ENCODE results near the gene ETV6. TPM values are rescaled to one million over a fixed set of nuclear protein-coding genes. Genes with fewer than 3 reads are reported as not detected.

Gene ETV6
- total RNA-seq, 4 donors from 2014 or later: 17.7 to 27.1 (median 25.0) TPM

- intact Hi-C loops (cut with DNase I; ENCODE audit: low total_unique reads): no loop called here
- DNase-seq (ENCODE audit: low spot score in 2 of 2): no peak
- 68 to 73% methylated on average over 18 of the region's 18 CpGs for WGBS, 2 donors
- H3K4me3 ChIP-seq (ENCODE audit: low read depth, poor library complexity, severe bottlenecking): no peak overlapping the region
- TF ChIP-seq, protein P1, sequence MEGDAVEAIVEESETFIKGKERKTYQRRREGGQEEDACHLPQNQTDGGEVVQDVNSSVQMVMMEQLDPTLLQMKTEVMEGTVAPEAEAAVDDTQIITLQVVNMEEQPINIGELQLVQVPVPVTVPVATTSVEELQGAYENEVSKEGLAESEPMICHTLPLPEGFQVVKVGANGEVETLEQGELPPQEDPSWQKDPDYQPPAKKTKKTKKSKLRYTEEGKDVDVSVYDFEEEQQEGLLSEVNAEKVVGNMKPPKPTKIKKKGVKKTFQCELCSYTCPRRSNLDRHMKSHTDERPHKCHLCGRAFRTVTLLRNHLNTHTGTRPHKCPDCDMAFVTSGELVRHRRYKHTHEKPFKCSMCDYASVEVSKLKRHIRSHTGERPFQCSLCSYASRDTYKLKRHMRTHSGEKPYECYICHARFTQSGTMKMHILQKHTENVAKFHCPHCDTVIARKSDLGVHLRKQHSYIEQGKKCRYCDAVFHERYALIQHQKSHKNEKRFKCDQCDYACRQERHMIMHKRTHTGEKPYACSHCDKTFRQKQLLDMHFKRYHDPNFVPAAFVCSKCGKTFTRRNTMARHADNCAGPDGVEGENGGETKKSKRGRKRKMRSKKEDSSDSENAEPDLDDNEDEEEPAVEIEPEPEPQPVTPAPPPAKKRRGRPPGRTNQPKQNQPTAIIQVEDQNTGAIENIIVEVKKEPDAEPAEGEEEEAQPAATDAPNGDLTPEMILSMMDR (IDR thresholded peaks at IDR 0.05): no peak
- no peak for TF ChIP-seq POLR2A (IDR thresholded peaks at IDR 0.05)
These were observed 23.1 kb downstream of the ETV6 start for GRCh38 chr12:11672256-11673191.

DNA sequence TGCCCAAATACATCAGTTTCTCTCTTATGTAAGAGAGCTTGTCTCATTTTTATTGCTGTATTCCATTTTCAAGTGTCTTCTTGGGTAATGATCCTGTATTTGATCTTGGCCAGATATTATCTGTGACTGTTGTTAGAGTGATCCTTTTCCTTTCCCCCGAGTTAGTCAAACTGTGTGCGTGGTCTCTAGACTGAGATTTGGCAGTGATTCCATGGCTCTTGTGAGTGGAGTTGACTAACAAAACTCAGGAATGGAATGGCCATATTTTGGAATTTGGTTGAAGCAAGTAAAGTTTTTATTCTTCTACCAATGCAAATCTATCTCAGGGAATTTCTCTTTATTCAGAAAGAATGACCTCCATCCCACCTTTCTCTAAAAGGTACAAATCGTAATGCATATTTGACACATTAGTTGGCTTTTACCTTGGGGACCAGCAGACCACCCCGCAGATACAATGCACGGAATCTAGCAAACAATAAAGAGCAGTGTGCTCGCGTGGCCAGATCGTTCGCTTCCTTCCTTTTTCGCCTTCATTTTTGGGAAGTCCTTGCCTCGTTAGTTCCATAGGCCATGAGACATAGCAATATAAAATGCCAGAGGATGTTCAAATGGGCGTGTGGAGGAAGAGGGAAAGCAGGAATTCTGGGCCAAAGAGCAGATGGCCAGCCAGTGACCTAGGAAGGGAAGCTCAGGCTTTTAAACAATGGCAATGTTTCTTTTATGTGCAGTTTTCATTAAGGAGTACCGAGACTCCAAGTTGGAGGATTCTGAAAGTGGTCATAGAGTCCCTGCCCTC is 24.4 kb downstream of the ETV6 start:
- no peak for DNase-seq (ENCODE audit: low spot score in 2 of 2)
- TF ChIP-seq, protein P1 (IDR thresholded peaks at IDR 0.05): no peak
- TF ChIP-seq POLR2A (IDR thresholded peaks at IDR 0.05): no peak

GRCh38 chr12:11674894-11675390 is 25.5 kb downstream of the ETV6 start:
- 85 to 93% methylated on average over 4 of the region's 4 CpGs for WGBS, 2 donors
- TF ChIP-seq, protein P1 (IDR thresholded peaks at IDR 0.05): no peak
- TF ChIP-seq POLR2A (IDR thresholded peaks at IDR 0.05): no peak
- DNase-seq (ENCODE audit: low spot score in 2 of 2): no peak
- intact Hi-C loops (cut with DNase I; ENCODE audit: low total_unique reads): no loop called here
- no peak overlapping the region for H3K4me3 ChIP-seq (ENCODE audit: low read depth, poor library complexity, severe bottlenecking)

More for the DNA sequence above, 24.4 kb downstream of the ETV6 start:
- no peak overlapping the region for H3K4me3 ChIP-seq (ENCODE audit: low read depth, poor library complexity, severe bottlenecking)
- WGBS, 2 donors: 78 to 83% methylated on average over 13 of the region's 13 CpGs
- intact Hi-C loops (cut with DNase I; ENCODE audit: low total_unique reads): no loop called here

GRCh38 chr12:11676052-11676451 is 26.6 kb downstream of the ETV6 start:
- intact Hi-C loops (cut with DNase I; ENCODE audit: low total_unique reads): no loop called here
- H3K4me3 ChIP-seq (ENCODE audit: low read depth, poor library complexity, severe bottlenecking): no peak overlapping the region
- no peak for TF ChIP-seq POLR2A (IDR thresholded peaks at IDR 0.05)
- TF ChIP-seq, protein P1 (IDR thresholded peaks at IDR 0.05): no peak
- DNase-seq (ENCODE audit: low spot score in 2 of 2): no peak
- 66 to 73% methylated on average over 4 of the region's 4 CpGs for WGBS, 2 donors

- no peak for DNase-seq (ENCODE audit: low spot score in 2 of 2)
- WGBS, 2 donors: 64 to 65% methylated on average over 4 of the region's 4 CpGs
- intact Hi-C loops (cut with DNase I; ENCODE audit: low total_unique reads): no loop called here
- TF ChIP-seq, protein P1 (IDR thresholded peaks at IDR 0.05): no peak
- no peak for TF ChIP-seq POLR2A (IDR thresholded peaks at IDR 0.05)
- no peak overlapping the region for H3K4me3 ChIP-seq (ENCODE audit: low read depth, poor library complexity, severe bottlenecking)
These were observed 27.6 kb downstream of the ETV6 start for GRCh38 chr12:11677093-11677492.

Data from lower leg skin (tissue), 4 donors.